Endothelial cell of umbilical vein (primary cell): Measurements from ENCODE around the gene SASH3. TPM values are rescaled to one million over a fixed set of nuclear protein-coding genes. Genes with fewer than 3 reads are reported as not detected.

Experiments used
- BruUV-seq: library from RNA; stranded (reverse); fragments of 400-500 nt; replicated peaks from 2 replicates; lab custom pipeline; 2021; lab: Mats Ljungman, UMichigan
- CTCF ChIA-PET: fragments of 300-600, 350-600 bp; sonication (Branson Sonifier 250); formaldehyde crosslinking; loops from one replicate; lab custom pipeline; 2021; ENCODE audit warnings: antibody characterized with exemption, inconsistent platforms; lab: Charles Lee
- POLR2A ChIA-PET: fragments of 300-600, 350-600 bp; sonication (Branson Sonifier 250); formaldehyde crosslinking; loops from one replicate; lab custom pipeline; 2021; ENCODE audit warnings: antibody characterized with exemption, inconsistent platforms; lab: Charles Lee
- DNase-seq: peaks from one replicate; pipeline ENCODE4 v3.0.0-alpha.2; 2011; ENCODE audit warnings: low read depth, low spot score
- FAIRE-seq: peaks from 2 replicates; lab custom pipeline; 2011; peaks lifted over from hg19 to GRCh38; lab: Jason Lieb, UNC
- H2AFZ ChIP-seq: 2 replicates; pipeline ENCODE4 v1.6.0; 2012; ENCODE audit warnings: low read depth, low read length, control low read depth, inconsistent platforms
- H3K27ac ChIP-seq: 2 replicates; pipeline ENCODE4 v1.5.1; 2011; ENCODE audit warnings: low read depth, mild to moderate bottlenecking, control low read depth, low read length, moderate library complexity; ENCODE audit not compliant: insufficient read depth
- H3K27me3 ChIP-seq, 2 experiments: 2 replicates each; pipeline versions ENCODE4 v1.6.0 to v1.6.1; 2011; ENCODE audit warnings: low read length in 2 of 2, mixed read lengths in 1 of 2; ENCODE audit not compliant: control insufficient read depth in 2 of 2, insufficient read depth in 2 of 2
- H3K36me3 ChIP-seq, 2 experiments: 2 replicates in 1 of 2; 3 replicates in 1 of 2; pipeline ENCODE4 v1.5.1; 2011; ENCODE audit warnings: low read length in 2 of 2, mild to moderate bottlenecking in 1 of 2, moderate library complexity in 1 of 2; ENCODE audit not compliant: control insufficient read depth in 2 of 2, insufficient read depth in 2 of 2; ENCODE audit errors: extremely low read depth in 1 of 2
- H3K4me1 ChIP-seq: 3 replicates; pipeline ENCODE4 v1.5.1; 2011; ENCODE audit warnings: mild to moderate bottlenecking, low read length; ENCODE audit not compliant: control insufficient read depth, insufficient read depth; ENCODE audit errors: extremely low read depth
- H3K4me2 ChIP-seq: 2 replicates; pipeline ENCODE4 v1.6.1; 2011; ENCODE audit warnings: low read length, control low read depth, mixed read lengths; ENCODE audit not compliant: insufficient read depth
- H3K4me3 ChIP-seq, 3 experiments: fragments of 200-600 bp in 1 of 3; sonication (generic), shearing (Covaris generic) in 1 of 3; replicated peaks in 1 of 3; 2 replicates each; pipeline ENCODE4 v1.5.1; 2011 to 2016; ENCODE audit warnings: control low read depth in 3 of 3, low read length in 3 of 3, mild to moderate bottlenecking in 2 of 3, inconsistent platforms in 1 of 3, low read depth in 1 of 3, moderate library complexity in 1 of 3; ENCODE audit not compliant: insufficient read depth in 1 of 3
- H3K79me2 ChIP-seq: 2 replicates; pipeline ENCODE4 v1.6.0; 2012; ENCODE audit warnings: low read length, inconsistent platforms; ENCODE audit not compliant: control insufficient read depth, insufficient read depth
- H3K9ac ChIP-seq: replicated peaks from 2 replicates; pipeline ENCODE3; 2011; ENCODE audit warnings: low read length, control low read depth; ENCODE audit not compliant: insufficient read depth; ENCODE audit errors: extremely low read depth
- H3K9me1 ChIP-seq: replicated peaks from 3 replicates; pipeline ENCODE4 v1.6.0; 2011; ENCODE audit warnings: mild to moderate bottlenecking, low read length; ENCODE audit not compliant: control insufficient read depth, insufficient read depth; ENCODE audit errors: extremely low read depth
- H3K9me3 ChIP-seq: replicated peaks from 2 replicates; pipeline ENCODE4 v1.5.1; 2012; ENCODE audit warnings: low read length, inconsistent platforms; ENCODE audit not compliant: control insufficient read depth, insufficient read depth
- H4K20me1 ChIP-seq: replicated peaks from 2 replicates; pipeline ENCODE3; 2011; ENCODE audit warnings: mild to moderate bottlenecking, low read length; ENCODE audit not compliant: control insufficient read depth, insufficient read depth; ENCODE audit errors: extremely low read depth
- EZH2 ChIP-seq: IDR thresholded peaks from 2 replicates; pipeline ENCODE4 v1.6.1; 2012; ENCODE audit warnings: borderline replicate concordance, low read depth, mild to moderate bottlenecking, moderate library complexity, low read length, inconsistent platforms; ENCODE audit not compliant: severe bottlenecking
- FOS ChIP-seq: IDR thresholded peaks from 2 replicates; pipeline ENCODE4 v1.6.1; 2011; ENCODE audit warnings: mild to moderate bottlenecking, low read length, moderate library complexity, borderline replicate concordance; ENCODE audit not compliant: insufficient read depth
- GATA2 ChIP-seq: IDR thresholded peaks from 2 replicates; pipeline ENCODE4 v1.7.0; 2011; ENCODE audit warnings: low read depth, mild to moderate bottlenecking, moderate library complexity, mixed read lengths, low read length; ENCODE audit not compliant: insufficient read length, insufficient read depth
- JUN ChIP-seq: IDR thresholded peaks from 2 replicates; pipeline ENCODE4 v1.6.1; 2011; ENCODE audit warnings: borderline replicate concordance, low read depth; ENCODE audit not compliant: insufficient read length, insufficient read depth
- MYC ChIP-seq: IDR thresholded peaks from one replicate; pipeline ENCODE4 v1.6.1; 2011; ENCODE audit warnings: mild to moderate bottlenecking, low read depth, low read length
- POLR2A ChIP-seq: IDR thresholded peaks from 2 replicates; pipeline ENCODE4 v1.6.1; 2012; ENCODE audit warnings: low read depth, mild to moderate bottlenecking, control low read depth, low read length
- POLR2AphosphoS5 ChIP-seq: IDR thresholded peaks from 2 replicates; pipeline ENCODE4 v1.6.1; 2012; ENCODE audit warnings: low read depth, mild to moderate bottlenecking, control low read depth, low read length, moderate library complexity; ENCODE audit not compliant: insufficient read depth
- dilution Hi-C: fragments of 300-500 bp; cut with MboI; formaldehyde crosslinking; loops from one replicate; pipeline ENCODE4 v1.15.0; 2019; ENCODE audit warnings: low sequenced_read_pairs; ENCODE audit not compliant: extremely low pct_ligation_motif_present
- intact Hi-C: fragments of 100-400 bp; cut with micrococcal nuclease; formaldehyde crosslinking; loops from one replicate; pipeline ENCODE4 v1.10.0; 2022
- polyA plus RNA-seq, 4 experiments: library from polyadenylated mRNA; depleted of rRNA in 3 of 4; stranded (reverse) in 3 of 4; unstranded in 1 of 4; fragments of >200 nt; gene quantifications; 2 replicates each; pipeline versions ENCODE4 v1.2.1 to v1.2.3, GENCODE V29; 2011 to 2012; ENCODE audit warnings: missing spikeins in 1 of 4
- total RNA-seq: library from RNA; stranded (reverse); gene quantifications from 2 replicates; pipeline ENCODE4 v1.2.3, GENCODE V29; 2021
- TF ChIP-seq, protein P1 (sequence below), 2 donors: IDR thresholded peaks; 1 replicate in 1 of 2; 2 replicates in 1 of 2; pipeline ENCODE4 v1.5.1; 2011; ENCODE audit warnings: low read length in 2 of 2, mild to moderate bottlenecking in 2 of 2, moderate library complexity in 2 of 2, control low read depth in 1 of 2, inconsistent platforms in 1 of 2, low read depth in 1 of 2; ENCODE audit not compliant: insufficient read depth in 1 of 2; ENCODE audit errors: extremely low read depth in 1 of 2
- TF ChIP-seq, protein P2 (sequence below): IDR thresholded peaks from 2 replicates; pipeline ENCODE4 v1.6.1; 2011; ENCODE audit not compliant: insufficient read depth, insufficient read length

SASH3 gene
- total and polyA plus RNA-seq, 2 donors (not counting 3 experiments of a cell fraction or from before 2014, with no cell fraction given), result not detected

DNA sequence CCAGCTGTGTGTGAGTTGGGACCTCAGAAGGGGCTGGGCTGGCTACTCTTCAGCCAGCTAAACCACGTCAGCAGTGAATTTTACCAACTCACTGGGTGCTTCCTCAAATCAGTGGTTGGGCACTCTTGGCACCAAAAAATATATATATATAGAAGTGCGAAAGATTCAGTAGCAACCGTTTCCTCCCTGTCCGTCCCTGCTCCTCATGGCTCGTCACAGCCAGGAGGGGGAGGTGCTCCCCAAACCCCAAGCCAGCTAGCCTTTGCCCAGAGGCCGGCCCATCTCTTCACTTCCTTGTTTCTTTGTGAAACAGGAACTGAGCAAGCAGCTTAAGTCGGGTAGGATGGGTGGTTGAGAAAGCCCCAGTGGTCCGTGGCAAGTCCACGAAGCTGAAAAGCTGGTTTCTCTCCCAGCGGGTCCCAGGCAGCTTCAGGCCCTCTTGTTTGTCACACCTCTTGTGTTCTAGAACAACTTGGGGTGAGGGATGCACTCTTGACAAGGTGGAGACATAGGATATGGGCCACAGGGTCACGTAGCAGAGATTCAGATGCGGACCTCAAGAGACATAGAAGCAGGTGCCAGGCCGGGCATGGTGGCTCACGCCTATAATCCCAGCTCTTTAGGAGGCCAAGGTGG is 6.8 kb upstream of the SASH3 start:
- no peak overlapping the region for H3K4me3 ChIP-seq
- no peak for TF ChIP-seq POLR2A
- no peak for TF ChIP-seq POLR2AphosphoS5
- no peak for TF ChIP-seq JUN
- no peak for TF ChIP-seq FOS
- TF ChIP-seq GATA2, result no peak
- no peak for TF ChIP-seq EZH2
- no peak for TF ChIP-seq MYC
- TF ChIP-seq, protein P1, sequence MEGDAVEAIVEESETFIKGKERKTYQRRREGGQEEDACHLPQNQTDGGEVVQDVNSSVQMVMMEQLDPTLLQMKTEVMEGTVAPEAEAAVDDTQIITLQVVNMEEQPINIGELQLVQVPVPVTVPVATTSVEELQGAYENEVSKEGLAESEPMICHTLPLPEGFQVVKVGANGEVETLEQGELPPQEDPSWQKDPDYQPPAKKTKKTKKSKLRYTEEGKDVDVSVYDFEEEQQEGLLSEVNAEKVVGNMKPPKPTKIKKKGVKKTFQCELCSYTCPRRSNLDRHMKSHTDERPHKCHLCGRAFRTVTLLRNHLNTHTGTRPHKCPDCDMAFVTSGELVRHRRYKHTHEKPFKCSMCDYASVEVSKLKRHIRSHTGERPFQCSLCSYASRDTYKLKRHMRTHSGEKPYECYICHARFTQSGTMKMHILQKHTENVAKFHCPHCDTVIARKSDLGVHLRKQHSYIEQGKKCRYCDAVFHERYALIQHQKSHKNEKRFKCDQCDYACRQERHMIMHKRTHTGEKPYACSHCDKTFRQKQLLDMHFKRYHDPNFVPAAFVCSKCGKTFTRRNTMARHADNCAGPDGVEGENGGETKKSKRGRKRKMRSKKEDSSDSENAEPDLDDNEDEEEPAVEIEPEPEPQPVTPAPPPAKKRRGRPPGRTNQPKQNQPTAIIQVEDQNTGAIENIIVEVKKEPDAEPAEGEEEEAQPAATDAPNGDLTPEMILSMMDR (IDR thresholded peaks at IDR 0.05; ENCODE audit: extremely low read depth in 1 of 2, insufficient read depth in 1 of 2, low read depth in 1 of 2, low read length in 2 of 2), result no peak
- TF ChIP-seq, protein P2, sequence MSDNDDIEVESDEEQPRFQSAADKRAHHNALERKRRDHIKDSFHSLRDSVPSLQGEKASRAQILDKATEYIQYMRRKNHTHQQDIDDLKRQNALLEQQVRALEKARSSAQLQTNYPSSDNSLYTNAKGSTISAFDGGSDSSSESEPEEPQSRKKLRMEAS, result no peak
- no peaks in the 10 kb centered on the region for H4K20me1 ChIP-seq
- H3K36me3 ChIP-seq, result no peaks in the 10 kb centered on the region
- H3K27ac ChIP-seq, result no peak overlapping the region
- H3K4me2 ChIP-seq, result no peak overlapping the region
- CTCF ChIA-PET, result interaction anchor here (1.0 kb wide), 1 partner anchor 47 kb away, joined by 3 read pairs; no protein-coding TSS in a partner anchor
- dilution Hi-C loops (no loop called here), intact Hi-C loops (no loop called here)
- H2AFZ ChIP-seq, result peak overlapping the region; percentile 41
- H3K27me3 ChIP-seq, result no peaks in the 10 kb centered on the region
- H3K9ac ChIP-seq, result no peak overlapping the region
- POLR2A ChIA-PET, result no interaction called here
- H3K9me1 ChIP-seq, result no peaks in the 10 kb centered on the region
- H3K9me3 ChIP-seq, result no peaks in the 10 kb centered on the region
- DNase-seq (no peak), FAIRE-seq (no peak)
- peaks cover 14% of the 10 kb centered on the region for H3K4me1 ChIP-seq
- BruUV-seq, result no TSS peak
- no peaks in the 10 kb centered on the region for H3K79me2 ChIP-seq
